Activated CD8-positive, alpha-beta memory T cell treated with anti-CD3 and anti-CD28 coated beads, Interleukin-2, amount 50 U/mL, for 48 hours (primary cell): ENCODE measurements around the gene KLK15.
"Not testable (repeated sequence)": the region's sequence is repeated elsewhere in the genome, so short reads cannot be mapped to it uniquely, and the experiment has no call there.

Experiments
- DNase-seq: peaks from one replicate; pipeline ENCODE4 v3.0.0-alpha.2; 2020

KLK15 gene

DNA sequence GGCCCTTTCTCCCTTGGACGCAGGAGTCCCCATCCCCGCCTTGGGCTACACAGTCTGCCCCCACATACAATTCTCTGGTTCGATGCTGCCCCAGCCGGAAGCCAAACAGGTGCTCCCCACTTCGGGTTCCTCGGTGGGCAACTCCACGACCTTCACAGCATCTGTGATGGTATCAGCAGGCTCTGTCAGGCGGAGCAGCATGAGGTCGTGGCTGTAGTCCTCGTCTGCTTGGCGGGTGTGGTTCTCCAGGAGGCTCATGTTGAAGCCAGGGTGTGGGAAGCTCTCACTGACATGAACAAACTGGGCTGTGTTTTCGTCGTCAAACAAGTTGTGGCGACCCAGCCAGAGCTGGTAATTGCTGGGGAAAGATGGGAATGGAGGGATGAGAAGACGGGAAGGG lies 13.3 kb downstream of the KLK15 start:
- DNase-seq, result no peak

DNA sequence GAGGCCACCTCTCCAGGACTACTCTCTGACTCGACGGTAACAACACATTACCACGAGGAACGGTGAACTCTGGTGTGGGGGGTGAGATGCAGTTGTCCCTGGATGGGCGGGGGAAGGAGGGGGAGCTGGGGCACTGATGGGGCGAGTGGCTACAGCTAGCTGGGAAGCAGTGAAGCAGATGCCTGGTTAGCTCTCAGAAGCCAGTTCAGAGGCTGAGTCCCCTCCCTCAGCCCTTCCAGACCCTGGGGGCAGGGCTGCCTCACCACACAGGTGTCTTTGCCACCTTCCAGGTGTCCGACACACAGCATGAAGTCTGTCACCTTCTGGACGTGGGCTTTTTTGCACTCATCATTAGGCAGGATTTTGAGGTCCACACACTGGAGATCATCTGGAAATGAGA lies 13.7 kb downstream of the KLK15 start:
- DNase-seq, result no peak

DNA sequence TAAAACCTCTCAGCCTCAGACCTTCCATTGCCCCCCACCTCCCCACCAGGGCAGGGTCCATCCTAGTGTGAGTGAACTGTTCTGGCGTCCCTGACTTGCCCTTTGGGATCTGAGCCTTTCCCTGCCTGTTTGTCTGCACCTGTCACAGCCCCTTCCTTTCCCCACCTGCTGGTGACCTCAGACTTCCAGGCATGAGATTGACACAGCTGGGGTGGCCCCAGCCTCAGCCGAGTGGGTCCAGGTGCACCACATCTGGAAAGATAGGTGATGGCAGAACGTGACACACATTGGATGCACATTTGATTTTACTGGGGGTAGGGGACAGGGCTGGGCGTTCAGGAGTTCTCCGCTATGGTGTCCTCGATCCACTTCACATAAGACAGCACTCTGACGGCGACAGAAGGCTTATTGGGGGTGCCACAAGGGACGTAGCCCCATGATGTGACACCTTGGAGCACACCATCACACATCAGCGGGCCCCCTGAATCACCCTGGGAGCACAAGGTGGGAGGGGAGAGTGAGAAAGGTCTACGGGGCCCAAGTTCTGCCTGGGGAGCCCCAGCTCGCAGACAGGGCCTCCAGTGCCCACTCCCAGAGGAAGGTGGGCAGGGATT lies 14.4 kb downstream of the KLK15 start:
- no peak for DNase-seq

- peak; percentile 84 for DNase-seq
These were observed 15.2 kb downstream of the KLK15 start for GRCh38 chr19:50817941-50818858.

GRCh38 chr19:50815439-50815838 lies 17.9 kb downstream of the KLK15 start:
- no peak for DNase-seq

DNA sequence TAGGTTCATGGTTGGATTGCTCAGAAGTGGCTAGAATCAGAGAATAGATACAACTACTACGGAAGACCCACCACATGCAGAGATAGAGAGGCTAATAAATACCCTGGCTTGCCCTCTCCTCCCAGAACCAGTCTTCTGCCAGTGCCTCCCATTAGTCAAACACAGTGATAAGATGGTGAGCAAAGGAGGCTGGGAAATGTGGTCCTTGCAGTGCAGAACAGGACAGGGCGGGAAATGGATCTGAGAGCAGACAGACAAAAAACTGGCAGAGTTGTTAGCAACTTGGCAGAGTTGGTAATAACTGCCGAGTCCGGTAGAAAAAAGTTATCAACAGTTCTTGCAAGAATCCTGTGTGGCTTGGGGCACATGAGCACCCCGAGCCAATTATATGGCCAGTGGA lies 18.5 kb downstream of the KLK15 start:
- no peak for DNase-seq

- DNase-seq, result no peak
These were observed 20.9 kb downstream of the KLK15 start for GRCh38 chr19:50812474-50812873.

GRCh38 chr19:50811622-50812238 lies 21.6 kb downstream of the KLK15 start:
- DNase-seq, result not testable (repeated sequence)

DNA sequence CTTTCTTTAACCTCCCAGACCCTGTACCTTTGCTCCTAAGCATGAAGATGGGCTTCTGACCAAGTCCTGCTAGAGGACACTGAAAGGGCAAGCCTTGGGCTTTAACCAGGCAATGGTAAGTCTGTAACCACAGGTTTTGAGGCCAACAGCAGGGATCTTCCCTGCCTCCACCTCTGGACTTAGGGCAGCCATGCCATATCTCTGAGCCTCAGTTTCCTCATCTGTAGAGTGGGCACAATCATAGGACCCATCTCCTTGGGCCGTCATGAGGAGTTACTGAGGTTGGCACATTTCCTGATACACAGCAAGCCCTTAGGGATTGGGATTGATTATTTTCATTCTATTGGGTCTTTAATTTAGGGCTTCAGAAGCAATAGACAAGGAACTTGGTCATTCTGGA lies 24.5 kb downstream of the KLK15 start:
- DNase-seq, result no peak

DNA sequence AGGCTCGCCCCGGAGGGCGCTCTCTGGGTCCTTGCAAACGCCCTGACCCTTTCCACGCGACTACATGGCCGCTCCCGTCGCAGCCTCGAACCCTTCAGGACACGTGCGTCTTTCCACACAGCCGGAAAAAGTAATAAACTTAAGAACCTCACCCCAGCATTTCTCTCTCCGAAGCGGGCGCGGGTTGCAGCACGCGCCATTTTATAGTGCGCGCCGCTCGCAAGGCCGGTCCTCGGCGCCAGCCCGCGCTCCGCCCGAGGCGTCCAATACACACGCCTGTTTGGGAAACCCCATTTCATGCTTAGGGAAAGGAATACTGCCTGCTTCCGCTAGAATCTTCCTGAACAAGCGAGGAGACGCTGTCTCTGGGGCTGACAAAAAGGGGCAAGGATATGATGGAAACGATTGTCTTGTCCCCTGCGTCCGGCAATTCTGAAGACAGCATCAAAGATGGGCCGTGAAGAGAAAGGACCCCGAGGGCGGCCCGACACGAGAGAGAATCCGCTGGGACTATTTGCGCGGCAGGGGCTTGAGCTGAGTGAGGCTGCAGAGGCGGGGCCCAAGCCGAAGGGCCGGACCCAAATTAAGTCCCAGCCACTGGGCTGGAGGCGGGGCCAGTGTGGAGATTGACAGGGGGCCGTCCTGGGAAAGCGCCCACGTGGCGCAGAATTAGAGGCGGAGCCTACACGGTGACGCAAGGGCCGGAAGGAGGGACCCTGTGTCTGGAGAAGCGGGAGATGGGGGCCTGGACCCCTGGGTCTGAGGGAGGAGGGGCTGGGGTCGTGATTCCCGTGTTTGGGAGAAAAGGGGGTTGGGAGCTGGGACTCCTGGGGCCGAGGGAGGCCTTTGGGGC lies 28.7 kb downstream of the KLK15 start:
- DNase-seq, result peak; percentile 96

GRCh38 chr19:50803633-50804419 lies 29.5 kb downstream of the KLK15 start:
- DNase-seq, result peak; percentile 63

- peak; percentile 61 for DNase-seq
These were observed 32.3 kb downstream of the KLK15 start for GRCh38 chr19:50801107-50801506.

DNA sequence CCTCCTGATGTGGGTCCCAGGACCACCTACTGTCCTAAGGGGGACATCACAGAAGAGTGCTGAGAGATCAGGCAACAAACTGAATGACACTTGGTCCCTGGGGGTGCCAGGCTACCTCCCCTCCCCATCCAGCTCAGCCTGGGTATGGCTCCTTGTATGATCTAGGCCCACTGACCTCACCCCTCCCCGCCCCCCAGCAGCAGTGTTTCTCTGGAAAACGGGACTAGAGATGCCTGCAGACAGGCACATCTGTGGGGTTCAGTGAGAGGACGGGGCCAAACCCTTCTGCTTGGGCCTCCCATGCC lies 33.9 kb downstream of the KLK15 start:
- peak; percentile 64 for DNase-seq

DNA sequence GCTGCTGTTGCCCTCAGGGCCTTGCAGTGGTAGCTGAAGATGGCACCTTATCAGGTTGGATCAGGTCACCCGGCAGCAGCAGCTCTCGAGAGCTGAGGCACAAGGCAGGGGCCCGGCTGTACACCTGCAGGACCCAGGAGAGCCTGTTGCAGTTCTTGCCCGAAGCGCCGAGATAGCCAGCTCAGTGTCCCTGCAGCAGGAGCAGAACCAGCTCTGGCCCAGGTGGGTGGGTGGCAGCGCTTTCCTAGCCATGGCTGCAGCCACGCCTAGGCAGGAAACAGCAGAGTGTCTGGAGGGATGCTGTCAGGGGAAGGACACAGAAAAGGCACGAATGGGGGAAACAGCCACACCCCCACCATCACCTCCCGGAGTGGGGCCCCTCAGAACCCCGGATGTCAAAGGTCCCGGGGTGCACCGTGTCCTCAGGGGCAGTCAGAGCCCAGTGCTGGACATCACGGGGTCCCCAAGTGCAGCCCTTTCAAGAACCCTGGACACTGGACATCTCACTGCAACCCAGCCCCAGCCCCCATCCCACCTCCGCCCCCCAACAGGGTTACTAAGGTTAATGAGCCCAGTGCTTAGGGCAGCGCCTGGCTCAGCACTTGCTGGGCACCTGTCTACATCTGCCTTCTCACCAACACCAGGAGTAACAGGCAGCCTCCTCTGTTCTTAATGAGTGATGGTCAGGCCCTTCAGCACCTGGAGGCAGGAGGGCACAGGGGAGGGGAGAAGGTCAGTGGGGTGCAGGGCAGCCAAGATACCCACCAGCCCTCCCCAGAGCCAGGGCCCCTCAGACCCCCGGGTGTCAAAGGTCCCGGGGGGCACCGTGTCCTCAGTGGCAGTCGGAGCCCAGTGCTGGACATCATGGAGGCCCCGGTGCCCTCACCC lies 34.5 kb downstream of the KLK15 start:
- peak; percentile 59 for DNase-seq

DNA sequence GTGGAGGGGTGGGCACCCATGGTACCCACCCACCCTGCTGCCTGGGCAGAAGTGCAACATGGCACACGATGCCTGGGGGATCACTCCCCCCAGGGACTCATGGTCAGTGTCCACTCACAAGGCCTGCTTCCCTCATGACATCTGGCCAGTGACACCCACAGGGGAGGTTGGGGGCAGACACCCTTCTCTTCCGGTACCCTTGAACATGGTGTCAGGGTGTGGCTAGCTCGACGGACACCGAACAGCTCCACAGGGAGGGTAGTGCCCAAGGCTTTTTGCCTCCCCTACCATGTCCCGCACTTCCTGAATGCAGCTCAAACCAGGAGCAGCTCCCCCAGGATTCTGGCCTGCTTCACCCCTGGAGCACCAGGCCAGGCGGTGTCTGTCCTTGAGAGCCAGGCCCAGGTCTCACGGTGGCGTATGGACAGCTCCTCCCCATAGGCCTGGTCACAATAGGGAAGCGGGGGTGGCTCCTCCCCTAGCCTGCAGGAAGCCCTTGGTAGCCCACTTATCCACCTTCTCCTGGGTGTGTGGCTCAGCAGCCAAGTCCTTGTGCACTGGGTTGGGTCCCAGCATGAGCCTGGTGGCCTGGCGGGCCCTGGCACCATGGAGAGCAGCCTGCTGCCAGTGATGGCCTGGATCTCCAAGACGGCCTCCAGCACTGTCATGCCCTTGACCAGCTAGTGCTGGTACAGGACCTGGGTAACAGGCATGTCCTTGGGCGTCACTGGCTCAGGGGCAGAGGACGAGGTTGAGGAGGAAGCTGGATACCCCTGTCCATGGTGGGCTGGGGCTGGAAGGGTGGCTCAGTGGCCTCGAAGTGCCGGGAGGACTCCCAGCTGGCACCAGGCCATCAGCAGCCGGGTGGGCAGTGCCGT lies 35.4 kb downstream of the KLK15 start:
- peak; percentile 61 for DNase-seq

GRCh38 chr19:50797429-50797780 lies 36.0 kb downstream of the KLK15 start:
- DNase-seq, result no peak

DNA sequence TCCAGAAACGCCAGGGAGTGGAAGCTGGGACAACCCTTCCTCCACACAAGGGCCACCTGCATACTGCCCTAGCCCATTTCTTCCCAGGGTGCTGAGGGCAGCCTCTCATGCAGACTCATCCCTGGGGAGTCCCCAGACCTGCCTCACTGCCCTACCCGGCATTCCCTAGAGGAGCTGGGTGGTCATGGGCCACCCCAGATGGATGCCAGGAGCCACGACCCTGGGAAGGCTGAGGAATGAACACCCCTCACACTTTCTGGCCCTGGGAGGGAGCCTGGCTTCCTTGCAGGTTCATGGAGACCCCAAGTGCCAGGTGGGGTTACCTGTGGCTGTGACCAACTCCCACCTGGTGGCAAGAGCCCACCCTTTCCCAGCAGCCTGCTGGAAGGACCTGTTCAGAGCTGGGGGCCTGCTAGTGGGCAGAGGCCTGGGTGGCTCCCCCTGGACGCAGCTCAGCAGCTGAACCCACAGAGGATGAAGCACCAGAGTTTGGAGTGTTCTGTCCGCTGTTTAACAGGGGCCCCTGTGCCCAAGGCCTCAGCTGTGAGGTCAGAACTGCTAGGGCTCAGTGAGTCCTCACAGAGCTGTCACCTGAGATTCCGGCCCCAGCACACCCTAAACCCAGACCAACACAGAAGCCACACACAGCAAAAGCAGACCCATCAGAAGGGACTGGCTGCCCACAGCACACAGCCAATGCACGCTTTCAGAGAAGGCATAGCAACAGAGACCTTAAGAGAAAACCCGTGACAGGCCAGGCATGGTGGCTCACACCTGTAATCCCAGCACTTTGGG lies 36.5 kb downstream of the KLK15 start:
- peak; percentile 68 for DNase-seq

DNA sequence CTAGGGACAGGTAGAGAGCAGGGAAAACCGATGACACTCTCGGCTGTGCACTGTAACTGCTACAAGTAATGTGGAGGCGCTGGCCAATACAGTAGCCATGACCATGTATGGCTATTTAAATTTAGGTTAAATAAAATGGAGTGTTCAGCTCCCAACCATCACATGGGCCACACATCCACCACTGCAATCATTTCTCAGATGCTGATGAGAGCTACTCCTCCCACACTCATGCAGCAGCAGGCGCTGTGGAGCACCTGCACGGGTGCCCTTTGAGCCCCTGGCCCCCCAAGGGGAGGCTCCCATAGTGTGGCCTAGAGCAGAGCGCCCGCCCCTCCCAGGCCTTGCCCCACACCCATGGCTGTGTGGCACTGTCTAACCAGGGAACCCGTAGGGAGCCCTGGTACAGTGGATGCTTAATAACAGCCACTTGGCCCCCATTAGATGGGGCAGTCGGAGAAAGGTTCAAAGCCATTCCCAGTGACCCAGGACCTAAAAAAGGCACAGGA lies 37.2 kb downstream of the KLK15 start:
- DNase-seq, result peak; percentile 74

- peak; percentile 69 for DNase-seq
These were observed 37.7 kb downstream of the KLK15 start for GRCh38 chr19:50795664-50796073.
